Activated B cell treated with CpG ODN at 0.5 μM for 24 hours (primary cell): Measurements from ENCODE around the gene NRXN3. TPM values are rescaled to one million over a fixed set of nuclear protein-coding genes. Genes with fewer than 3 reads are reported as not detected.

Experiments used
- ATAC-seq: fragments of 200-7000 bp; cut with Tn5 transposase; one replicate; pipeline ENCODE4 v1.10.0; 2021; ENCODE audit warnings: low read depth, mild to moderate bottlenecking, moderate library complexity
- CTCF ChIA-PET: fragments of 350-600 bp; sonication (Branson Sonifier 250); formaldehyde crosslinking; loops from one replicate; lab custom pipeline; 2021; ENCODE audit warnings: antibody characterized with exemption; lab: Charles Lee
- POLR2A ChIA-PET: fragments of 350-600 bp; sonication (Branson Sonifier 250); formaldehyde crosslinking; loops from one replicate; lab custom pipeline; 2021; ENCODE audit warnings: antibody characterized with exemption; lab: Charles Lee
- DNase-seq: peaks from one replicate; pipeline ENCODE4 v3.0.0; 2022
- H3K27ac Mint-ChIP-seq: one replicate; pipeline ENCODE4 v1.8.0; 2020; ENCODE audit warnings: mixed read lengths
- H3K27me3 Mint-ChIP-seq: one replicate; pipeline ENCODE4 v1.8.0; 2021; ENCODE audit warnings: mixed read lengths
- H3K36me3 Mint-ChIP-seq: one replicate; pipeline ENCODE4 v1.8.0; 2021; ENCODE audit warnings: low read depth, mixed read lengths
- H3K4me1 Mint-ChIP-seq: one replicate; pipeline ENCODE4 v1.8.0; 2021; ENCODE audit warnings: mixed read lengths
- H3K4me3 Mint-ChIP-seq: one replicate; pipeline ENCODE4 v1.8.0; 2020; ENCODE audit warnings: mild to moderate bottlenecking, mixed read lengths
- H3K9me3 Mint-ChIP-seq: one replicate; pipeline ENCODE4 v1.8.0; 2020; ENCODE audit warnings: mixed read lengths
- intact Hi-C: fragments of 100-400 bp; cut with micrococcal nuclease; formaldehyde crosslinking; loops from one replicate; pipeline ENCODE4 v1.15.1; 2024
- total RNA-seq: library from RNA; stranded (reverse); gene quantifications from 2 replicates; pipeline ENCODE4 v1.2.3, GENCODE V29; 2022
- TF ChIP-seq, protein P1 (sequence below): fragments of 200-600 bp; IDR thresholded peaks from one replicate; pipeline ENCODE4 v1.8.0; 2022; ENCODE audit warnings: antibody characterized with exemption, mild to moderate bottlenecking

The NRXN3 gene
- total RNA-seq, 1 donor from 2014 or later = not detected

DNA sequence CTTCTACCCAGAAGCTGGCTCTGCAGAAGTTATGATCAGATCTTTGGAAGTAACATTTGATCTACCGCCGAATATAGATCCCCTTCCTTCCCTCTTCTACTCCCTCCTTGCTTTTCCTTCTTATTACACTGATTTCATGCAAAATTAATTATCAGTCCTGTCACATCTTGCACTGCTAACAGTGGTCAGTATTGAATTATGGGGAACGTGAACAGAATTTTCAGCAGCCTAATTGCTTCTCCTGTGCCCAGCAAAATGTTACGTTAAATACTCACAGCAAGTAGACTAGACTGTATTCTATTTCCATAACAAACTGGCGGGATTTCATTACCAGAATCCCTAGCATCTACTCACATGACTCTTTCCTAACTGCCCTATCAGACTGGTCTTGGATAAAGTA, 1444.3 kb downstream of the NRXN3 start:
- H3K27me3 Mint-ChIP-seq = no peaks in the 10 kb centered on the region
- H3K36me3 Mint-ChIP-seq = no peaks in the 10 kb centered on the region
- H3K27ac Mint-ChIP-seq = no peak overlapping the region
- ChIA-PET CTCF (no interaction called here), POLR2A (no interaction called here)
- TF ChIP-seq, protein P1, sequence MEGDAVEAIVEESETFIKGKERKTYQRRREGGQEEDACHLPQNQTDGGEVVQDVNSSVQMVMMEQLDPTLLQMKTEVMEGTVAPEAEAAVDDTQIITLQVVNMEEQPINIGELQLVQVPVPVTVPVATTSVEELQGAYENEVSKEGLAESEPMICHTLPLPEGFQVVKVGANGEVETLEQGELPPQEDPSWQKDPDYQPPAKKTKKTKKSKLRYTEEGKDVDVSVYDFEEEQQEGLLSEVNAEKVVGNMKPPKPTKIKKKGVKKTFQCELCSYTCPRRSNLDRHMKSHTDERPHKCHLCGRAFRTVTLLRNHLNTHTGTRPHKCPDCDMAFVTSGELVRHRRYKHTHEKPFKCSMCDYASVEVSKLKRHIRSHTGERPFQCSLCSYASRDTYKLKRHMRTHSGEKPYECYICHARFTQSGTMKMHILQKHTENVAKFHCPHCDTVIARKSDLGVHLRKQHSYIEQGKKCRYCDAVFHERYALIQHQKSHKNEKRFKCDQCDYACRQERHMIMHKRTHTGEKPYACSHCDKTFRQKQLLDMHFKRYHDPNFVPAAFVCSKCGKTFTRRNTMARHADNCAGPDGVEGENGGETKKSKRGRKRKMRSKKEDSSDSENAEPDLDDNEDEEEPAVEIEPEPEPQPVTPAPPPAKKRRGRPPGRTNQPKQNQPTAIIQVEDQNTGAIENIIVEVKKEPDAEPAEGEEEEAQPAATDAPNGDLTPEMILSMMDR = no peak
- H3K9me3 Mint-ChIP-seq = peaks cover 9% of the 10 kb centered on the region
- H3K4me1 Mint-ChIP-seq = no peaks in the 10 kb centered on the region
- intact Hi-C loops = no loop called here
- DNase-seq (no peak), ATAC-seq (no peak)
- no peak overlapping the region for H3K4me3 Mint-ChIP-seq

DNA sequence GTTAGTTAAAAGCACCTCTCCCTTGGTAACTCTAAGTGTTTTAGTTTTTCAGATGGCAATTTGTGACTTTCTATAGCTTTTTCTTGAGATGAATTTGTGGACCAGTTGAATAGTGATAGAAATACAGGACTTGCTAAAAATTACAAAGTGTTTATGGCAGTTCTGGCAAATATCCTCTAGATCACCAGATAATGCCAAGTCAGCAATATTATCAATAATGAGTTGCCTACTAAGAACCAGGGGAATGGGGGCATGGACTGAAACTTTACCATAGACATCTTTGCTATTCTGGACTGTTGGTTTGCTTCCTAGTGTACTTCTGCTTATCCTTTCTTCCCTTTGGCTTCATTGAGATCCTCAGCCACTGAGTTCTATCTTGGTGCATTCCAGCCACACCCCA, 1456.9 kb downstream of the NRXN3 start:
- ATAC-seq = no peak
- no peak overlapping the region for H3K4me3 Mint-ChIP-seq
- H3K36me3 Mint-ChIP-seq = no peaks in the 10 kb centered on the region
- DNase-seq = no peak
- no peaks in the 10 kb centered on the region for H3K4me1 Mint-ChIP-seq
- ChIA-PET CTCF (no interaction called here), POLR2A (no interaction called here)
- H3K27ac Mint-ChIP-seq = no peak overlapping the region
- peaks cover 2% of the 10 kb centered on the region for H3K9me3 Mint-ChIP-seq
- no peaks in the 10 kb centered on the region for H3K27me3 Mint-ChIP-seq
- intact Hi-C loops = no loop called here
- TF ChIP-seq, protein P1 = no peak

DNA sequence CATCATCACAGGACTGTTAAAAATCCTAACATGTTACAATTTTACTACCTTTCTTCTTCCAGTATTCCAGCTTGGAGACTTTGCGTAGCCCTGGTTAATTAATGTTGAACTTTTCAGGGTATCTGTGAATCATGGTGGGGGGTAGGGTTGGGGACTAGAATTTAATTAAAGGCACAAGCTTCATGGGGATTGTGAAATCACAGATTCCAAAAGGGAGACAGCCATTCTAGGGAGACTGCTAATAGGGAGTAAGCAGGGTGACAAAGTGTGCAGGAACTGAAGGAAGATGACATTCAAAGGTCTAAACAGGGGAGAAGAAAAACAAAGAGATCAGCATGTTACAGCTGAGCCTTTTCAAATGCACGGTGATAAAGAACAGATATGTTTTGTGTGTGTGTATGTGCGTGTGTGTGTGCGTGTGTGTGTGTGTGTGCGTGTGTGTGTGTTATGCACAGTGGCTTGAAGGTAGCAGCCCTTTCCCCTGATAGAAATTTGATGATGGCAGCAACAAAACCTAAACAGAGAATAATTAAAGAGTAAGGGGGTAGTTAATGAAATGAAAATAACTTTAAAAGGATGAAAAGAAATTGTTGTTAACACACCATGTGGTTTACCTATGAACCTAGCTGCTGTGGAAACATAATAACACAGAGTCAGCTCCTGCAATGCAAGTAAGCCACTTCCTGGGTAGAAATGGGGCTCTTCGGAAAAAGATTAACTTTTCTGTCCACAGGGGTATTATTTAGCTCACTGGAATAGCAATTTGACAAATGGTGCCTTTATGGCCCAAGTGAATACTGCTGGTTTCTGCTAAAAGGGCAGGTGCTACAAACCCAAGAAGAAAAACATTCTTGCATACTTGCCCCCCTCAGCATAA, 1459.5 kb downstream of the NRXN3 start:
- intact Hi-C loops = no loop called here
- no peaks in the 10 kb centered on the region for H3K4me1 Mint-ChIP-seq
- H3K27me3 Mint-ChIP-seq = no peaks in the 10 kb centered on the region
- H3K9me3 Mint-ChIP-seq = peaks cover 5% of the 10 kb centered on the region
- no peak for DNase-seq
- ATAC-seq = no peak
- no peak overlapping the region for H3K27ac Mint-ChIP-seq
- CTCF ChIA-PET = no interaction called here
- POLR2A ChIA-PET = no interaction called here
- H3K4me3 Mint-ChIP-seq = no peak overlapping the region
- H3K36me3 Mint-ChIP-seq = no peaks in the 10 kb centered on the region
- TF ChIP-seq, protein P1 = no peak

DNA sequence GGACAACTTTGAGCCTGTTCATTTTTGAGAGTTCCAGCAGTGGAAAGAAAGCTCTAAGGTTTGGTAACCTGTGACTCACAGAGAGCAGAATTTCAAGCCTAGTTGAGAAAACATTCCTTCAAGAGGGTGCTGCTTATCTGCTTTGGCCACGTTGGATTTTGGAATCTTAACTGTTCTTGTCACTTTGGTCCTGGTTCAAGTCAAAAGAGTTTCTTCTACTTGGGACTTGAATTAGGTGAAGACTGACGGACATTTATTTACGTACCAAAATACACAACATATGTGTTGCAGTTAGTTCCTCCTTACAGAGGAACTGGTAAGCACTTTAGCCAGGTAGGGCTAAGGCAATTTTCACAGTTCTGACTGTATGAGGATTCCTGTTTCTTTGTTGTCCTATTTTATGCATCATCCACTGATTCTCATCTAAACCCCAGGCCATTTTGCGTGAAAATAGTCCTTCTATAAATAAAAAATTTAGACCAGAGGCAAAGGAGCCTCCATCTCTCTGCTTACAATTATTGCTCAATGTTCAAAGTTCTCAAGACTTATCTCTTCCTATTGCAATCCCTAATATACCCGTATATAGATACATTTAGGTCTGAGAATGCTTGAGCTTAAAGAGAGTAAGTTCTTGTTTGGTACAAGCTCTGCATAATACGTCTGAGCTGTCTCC, 1460.3 kb downstream of the NRXN3 start:
- Mint-ChIP-seq H3K27me3 (no peaks in the 10 kb centered on the region), H3K36me3 (no peaks in the 10 kb centered on the region), H3K4me3 (no peak overlapping the region), H3K4me1 (no peaks in the 10 kb centered on the region), H3K27ac (no peak overlapping the region), H3K9me3 (peaks cover 5% of the 10 kb centered on the region)
- CTCF ChIA-PET = no interaction called here
- ATAC-seq = no peak
- intact Hi-C loops = no loop called here
- DNase-seq = no peak
- POLR2A ChIA-PET = no interaction called here
- TF ChIP-seq, protein P1 = no peak

DNA sequence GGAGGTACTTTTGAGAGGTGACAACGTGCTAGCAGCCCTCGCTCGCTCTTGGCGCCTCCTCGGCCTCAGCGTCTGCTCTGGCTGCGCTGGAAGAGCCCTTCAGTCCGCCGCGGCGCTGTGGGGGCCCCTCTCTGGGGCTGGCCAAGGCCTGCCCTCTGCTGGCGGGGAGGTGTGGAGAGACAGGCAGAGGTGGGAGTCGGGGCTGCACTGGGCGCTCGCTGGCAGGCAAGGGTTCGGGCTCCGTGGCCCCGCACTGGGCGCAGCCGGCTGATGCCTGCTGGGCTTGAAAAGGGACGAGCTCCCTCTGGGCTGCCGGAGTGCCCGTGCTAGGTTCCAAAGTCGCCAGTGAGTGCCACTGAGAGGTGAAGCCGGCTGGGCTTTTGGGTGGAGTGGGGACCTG, 1461.1 kb downstream of the NRXN3 start:
- CTCF ChIA-PET = no interaction called here
- POLR2A ChIA-PET = no interaction called here
- Mint-ChIP-seq H3K9me3 (peaks cover 3% of the 10 kb centered on the region), H3K27ac (no peak overlapping the region), H3K36me3 (no peaks in the 10 kb centered on the region), H3K4me1 (no peaks in the 10 kb centered on the region), H3K27me3 (no peaks in the 10 kb centered on the region), H3K4me3 (no peak overlapping the region)
- no peak for ATAC-seq
- no peak for DNase-seq
- TF ChIP-seq, protein P1 = no peak
- intact Hi-C loops = no loop called here
